Measurements from ENCODE around the gene GPRIN3.

The GPRIN3 gene

GRCh38 chr4:89283226-89284009, 24.2 kb downstream of the GPRIN3 start:
- peaks cover 18% of the 10 kb centered on the region for H3K36me3 Mint-ChIP-seq (ENCODE audit: insufficient read depth)
- peak; percentile 50 to 79 for DNase-seq (ENCODE audit: low spot score in 2 of 2)
- ATAC-seq (replicated peaks; ENCODE audit: extremely low read depth, poor library complexity, severe bottlenecking): peak; percentile 94
- H3K27me3 Mint-ChIP-seq: no peaks in the 10 kb centered on the region
- H3K4me3 Mint-ChIP-seq: peak overlapping the region; percentile 76
- peaks cover 48% of the 10 kb centered on the region for H3K4me1 Mint-ChIP-seq
- H3K27ac Mint-ChIP-seq (ENCODE audit: low read depth): peak overlapping the region; percentile 94
- no peaks in the 10 kb centered on the region for H3K9me3 Mint-ChIP-seq

- Mint-ChIP-seq H3K36me3 (ENCODE audit: insufficient read depth) (peaks cover 13% of the 10 kb centered on the region), H3K4me3 (no peak overlapping the region), H3K27ac (ENCODE audit: low read depth) (no peak overlapping the region), H3K9me3 (no peaks in the 10 kb centered on the region), H3K4me1 (peaks cover 38% of the 10 kb centered on the region), H3K27me3 (no peaks in the 10 kb centered on the region)
- DNase-seq (ENCODE audit: low spot score in 2 of 2): no peak
- ATAC-seq (replicated peaks; ENCODE audit: extremely low read depth, poor library complexity, severe bottlenecking): no peak
Measured at GRCh38 chr4:89279385-89279784, 28.2 kb downstream of the GPRIN3 start.

GRCh38 chr4:89277412-89277811, 30.2 kb downstream of the GPRIN3 start:
- Mint-ChIP-seq H3K36me3 (ENCODE audit: insufficient read depth) (peaks cover 9% of the 10 kb centered on the region), H3K27ac (ENCODE audit: low read depth) (no peak overlapping the region), H3K9me3 (no peaks in the 10 kb centered on the region), H3K4me1 (peaks cover 40% of the 10 kb centered on the region), H3K27me3 (no peaks in the 10 kb centered on the region), H3K4me3 (no peak overlapping the region)
- DNase-seq (ENCODE audit: low spot score in 2 of 2): no peak
- no peak for ATAC-seq (replicated peaks; ENCODE audit: extremely low read depth, poor library complexity, severe bottlenecking)

- Mint-ChIP-seq H3K27ac (ENCODE audit: low read depth) (peak overlapping the region; percentile 64), H3K4me3 (no peak overlapping the region), H3K9me3 (no peaks in the 10 kb centered on the region), H3K4me1 (peaks cover 51% of the 10 kb centered on the region), H3K27me3 (no peaks in the 10 kb centered on the region), H3K36me3 (ENCODE audit: insufficient read depth) (peaks cover 6% of the 10 kb centered on the region)
- ATAC-seq (replicated peaks; ENCODE audit: extremely low read depth, poor library complexity, severe bottlenecking) (no peak), DNase-seq (ENCODE audit: low spot score in 2 of 2) (no peak)
Measured at GRCh38 chr4:89276296-89276695, 31.3 kb downstream of the GPRIN3 start.

GRCh38 chr4:89275587-89275986, 32.0 kb downstream of the GPRIN3 start:
- Mint-ChIP-seq H3K9me3 (no peaks in the 10 kb centered on the region), H3K36me3 (ENCODE audit: insufficient read depth) (peaks cover 6% of the 10 kb centered on the region), H3K27me3 (no peaks in the 10 kb centered on the region), H3K4me1 (peaks cover 56% of the 10 kb centered on the region), H3K4me3 (no peak overlapping the region), H3K27ac (ENCODE audit: low read depth) (no peak overlapping the region)
- DNase-seq (ENCODE audit: low spot score in 2 of 2): no peak
- no peak for ATAC-seq (replicated peaks; ENCODE audit: extremely low read depth, poor library complexity, severe bottlenecking)

- H3K9me3 Mint-ChIP-seq: no peaks in the 10 kb centered on the region
- no peak for DNase-seq (ENCODE audit: low spot score in 2 of 2)
- no peaks in the 10 kb centered on the region for H3K27me3 Mint-ChIP-seq
- no peak overlapping the region for H3K4me3 Mint-ChIP-seq
- peaks cover 6% of the 10 kb centered on the region for H3K36me3 Mint-ChIP-seq (ENCODE audit: insufficient read depth)
- H3K27ac Mint-ChIP-seq (ENCODE audit: low read depth): no peak overlapping the region
- no peak for ATAC-seq (replicated peaks; ENCODE audit: extremely low read depth, poor library complexity, severe bottlenecking)
- peaks cover 73% of the 10 kb centered on the region for H3K4me1 Mint-ChIP-seq
Measured at GRCh38 chr4:89273741-89274141, 33.9 kb downstream of the GPRIN3 start.

- Mint-ChIP-seq H3K27me3 (no peaks in the 10 kb centered on the region), H3K4me1 (peaks cover 78% of the 10 kb centered on the region), H3K27ac (ENCODE audit: low read depth) (peak overlapping the region; percentile 17), H3K4me3 (no peak overlapping the region), H3K36me3 (ENCODE audit: insufficient read depth) (peaks cover 10% of the 10 kb centered on the region), H3K9me3 (no peaks in the 10 kb centered on the region)
- no peak for DNase-seq (ENCODE audit: low spot score in 2 of 2)
- peak; percentile 85 for ATAC-seq (replicated peaks; ENCODE audit: extremely low read depth, poor library complexity, severe bottlenecking)
Measured at GRCh38 chr4:89270792-89271191, 36.8 kb downstream of the GPRIN3 start.

GRCh38 chr4:89269121-89269666, 38.4 kb downstream of the GPRIN3 start:
- Mint-ChIP-seq H3K27ac (ENCODE audit: low read depth) (no peak overlapping the region), H3K36me3 (ENCODE audit: insufficient read depth) (peaks cover 12% of the 10 kb centered on the region)
- no peak for DNase-seq (ENCODE audit: low spot score in 2 of 2)

GRCh38 chr4:89268679-89269078, 38.9 kb downstream of the GPRIN3 start:
- Mint-ChIP-seq H3K4me3 (no peak overlapping the region), H3K27ac (ENCODE audit: low read depth) (no peak overlapping the region), H3K27me3 (no peaks in the 10 kb centered on the region), H3K36me3 (ENCODE audit: insufficient read depth) (peaks cover 10% of the 10 kb centered on the region), H3K4me1 (peaks cover 75% of the 10 kb centered on the region), H3K9me3 (no peaks in the 10 kb centered on the region)
- ATAC-seq (replicated peaks; ENCODE audit: extremely low read depth, poor library complexity, severe bottlenecking): no peak
- DNase-seq (ENCODE audit: low spot score in 2 of 2): no peak

More at GRCh38 chr4:89269121-89269666, 38.4 kb downstream of the GPRIN3 start:
- Mint-ChIP-seq H3K9me3 (no peaks in the 10 kb centered on the region), H3K27me3 (no peaks in the 10 kb centered on the region), H3K4me3 (no peak overlapping the region), H3K4me1 (peaks cover 75% of the 10 kb centered on the region)
- ATAC-seq (replicated peaks; ENCODE audit: extremely low read depth, poor library complexity, severe bottlenecking): no peak

- H3K4me3 Mint-ChIP-seq: no peak overlapping the region
- peaks cover 10% of the 10 kb centered on the region for H3K36me3 Mint-ChIP-seq (ENCODE audit: insufficient read depth)
- no peaks in the 10 kb centered on the region for H3K9me3 Mint-ChIP-seq
- H3K27me3 Mint-ChIP-seq: no peaks in the 10 kb centered on the region
- no peak for DNase-seq (ENCODE audit: low spot score in 2 of 2)
- no peak for ATAC-seq (replicated peaks; ENCODE audit: extremely low read depth, poor library complexity, severe bottlenecking)
- peak overlapping the region; percentile 58 for H3K27ac Mint-ChIP-seq (ENCODE audit: low read depth)
- H3K4me1 Mint-ChIP-seq: peaks cover 80% of the 10 kb centered on the region
Measured at GRCh38 chr4:89267846-89268245, 39.8 kb downstream of the GPRIN3 start.

GRCh38 chr4:89267392-89267791, 40.2 kb downstream of the GPRIN3 start:
- DNase-seq (ENCODE audit: low spot score in 2 of 2): no peak
- H3K36me3 Mint-ChIP-seq (ENCODE audit: insufficient read depth): peaks cover 11% of the 10 kb centered on the region
- no peak overlapping the region for H3K4me3 Mint-ChIP-seq

GRCh38 chr4:89266128-89266527, 41.5 kb downstream of the GPRIN3 start:
- DNase-seq (ENCODE audit: low spot score in 2 of 2): no peak
- H3K4me1 Mint-ChIP-seq: peaks cover 72% of the 10 kb centered on the region
- H3K4me3 Mint-ChIP-seq: no peak overlapping the region
- H3K36me3 Mint-ChIP-seq (ENCODE audit: insufficient read depth): peaks cover 13% of the 10 kb centered on the region
- H3K9me3 Mint-ChIP-seq: no peaks in the 10 kb centered on the region
- no peak for ATAC-seq (replicated peaks; ENCODE audit: extremely low read depth, poor library complexity, severe bottlenecking)
- peak overlapping the region; percentile 86 for H3K27ac Mint-ChIP-seq (ENCODE audit: low read depth)
- H3K27me3 Mint-ChIP-seq: no peaks in the 10 kb centered on the region

More at GRCh38 chr4:89267392-89267791, 40.2 kb downstream of the GPRIN3 start:
- Mint-ChIP-seq H3K9me3 (no peaks in the 10 kb centered on the region), H3K27me3 (no peaks in the 10 kb centered on the region), H3K27ac (ENCODE audit: low read depth) (peak overlapping the region; percentile 58), H3K4me1 (peaks cover 80% of the 10 kb centered on the region)
- ATAC-seq (replicated peaks; ENCODE audit: extremely low read depth, poor library complexity, severe bottlenecking): no peak

- Mint-ChIP-seq H3K27me3 (no peaks in the 10 kb centered on the region), H3K4me3 (peak overlapping the region; percentile 21), H3K27ac (ENCODE audit: low read depth) (peak overlapping the region; percentile 38), H3K36me3 (ENCODE audit: insufficient read depth) (peaks cover 12% of the 10 kb centered on the region), H3K4me1 (peaks cover 72% of the 10 kb centered on the region), H3K9me3 (no peaks in the 10 kb centered on the region)
- DNase-seq (ENCODE audit: low spot score in 2 of 2) (no peak), ATAC-seq (replicated peaks; ENCODE audit: extremely low read depth, poor library complexity, severe bottlenecking) (no peak)
Measured at GRCh38 chr4:89263265-89263664, 44.3 kb downstream of the GPRIN3 start.
